ENCODE results near the gene MAL.

MAL gene

DNA sequence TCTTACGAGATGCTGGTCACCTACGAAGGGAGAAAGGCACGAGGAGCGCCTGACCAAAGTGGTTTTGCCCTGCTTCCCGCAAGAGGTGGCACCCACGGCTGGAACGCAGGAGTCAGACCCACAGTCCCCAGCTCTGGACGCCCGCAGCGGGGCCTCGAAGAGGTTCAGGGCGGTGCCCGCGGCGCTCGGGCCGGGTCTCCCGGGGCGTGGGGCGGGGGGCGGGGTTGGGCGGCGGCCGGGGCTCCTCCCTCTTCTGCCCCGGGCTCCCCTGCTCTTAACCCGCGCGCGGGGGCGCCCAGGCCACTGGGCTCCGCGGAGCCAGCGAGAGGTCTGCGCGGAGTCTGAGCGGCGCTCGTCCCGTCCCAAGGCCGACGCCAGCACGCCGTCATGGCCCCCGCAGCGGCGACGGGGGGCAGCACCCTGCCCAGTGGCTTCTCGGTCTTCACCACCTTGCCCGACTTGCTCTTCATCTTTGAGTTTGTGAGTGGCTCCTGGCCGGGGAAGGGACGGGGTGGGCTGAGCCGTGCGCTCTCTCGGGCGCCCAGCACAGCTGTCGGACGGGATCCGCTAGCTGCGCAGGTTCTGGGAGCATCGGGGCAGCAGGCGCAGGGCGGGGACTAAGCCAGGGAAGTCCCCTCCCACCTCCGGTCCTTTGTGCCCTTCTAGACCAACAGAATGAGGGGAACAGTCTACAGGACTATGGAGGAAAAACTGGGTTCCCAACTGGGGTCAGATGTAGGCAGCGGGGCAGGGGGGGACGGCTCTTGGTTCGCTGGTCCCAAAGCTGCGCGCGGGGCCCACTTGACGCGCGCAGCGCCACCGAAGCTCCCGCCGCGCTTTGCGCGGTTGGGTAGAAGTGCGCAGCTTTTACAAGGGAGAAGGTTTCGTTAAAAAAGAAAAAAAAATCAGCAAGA is at the start of gene MAL:
Gene MAL (plus strand): TSS at position 303 of the 914 bp plus-strand sequence. CDS start 85 bp downstream, at position 388.
- peak; percentile 85 for DNase-seq (ENCODE audit: low spot score)

DNA sequence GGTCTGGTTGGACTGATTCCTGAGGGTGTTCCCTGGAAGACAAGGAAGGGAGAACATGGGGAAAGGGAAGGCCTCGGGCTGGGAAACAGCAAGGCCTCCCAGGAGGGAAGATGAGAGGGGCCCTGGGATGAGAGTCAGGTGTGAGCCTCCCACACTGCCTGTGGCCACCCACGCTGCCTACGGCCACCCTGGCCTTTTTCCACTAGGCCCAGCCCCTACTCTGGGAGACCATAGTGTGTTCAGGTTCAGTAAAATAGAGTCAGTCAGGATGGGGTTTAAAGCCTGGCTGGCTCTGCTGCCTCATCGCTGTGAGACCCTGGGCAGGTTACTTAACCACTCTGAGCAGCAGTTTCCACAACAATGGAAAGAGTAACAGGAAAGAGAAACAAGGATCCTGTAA is 47.7 kb upstream of the MAL start:
- no peak for DNase-seq (ENCODE audit: low spot score)

DNA sequence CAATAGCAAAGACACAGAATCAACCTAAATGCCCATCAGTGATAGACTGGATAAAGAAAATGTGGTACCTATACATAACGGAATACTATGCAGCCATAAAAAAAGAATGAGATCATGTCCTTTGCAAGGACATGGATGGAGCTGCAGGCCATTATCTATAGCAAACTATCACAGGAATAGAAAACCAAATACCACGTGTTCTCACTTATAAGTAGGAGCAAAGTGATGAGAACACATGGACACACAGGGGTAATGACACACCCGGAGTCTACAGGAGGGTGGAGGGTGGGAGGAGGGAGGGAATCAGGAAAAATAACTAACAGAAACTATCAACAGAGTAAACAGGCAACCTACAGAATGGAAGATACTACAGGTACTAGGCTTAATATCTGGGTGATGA is 46.6 kb upstream of the MAL start:
- DNase-seq (ENCODE audit: low spot score): no peak

DNA sequence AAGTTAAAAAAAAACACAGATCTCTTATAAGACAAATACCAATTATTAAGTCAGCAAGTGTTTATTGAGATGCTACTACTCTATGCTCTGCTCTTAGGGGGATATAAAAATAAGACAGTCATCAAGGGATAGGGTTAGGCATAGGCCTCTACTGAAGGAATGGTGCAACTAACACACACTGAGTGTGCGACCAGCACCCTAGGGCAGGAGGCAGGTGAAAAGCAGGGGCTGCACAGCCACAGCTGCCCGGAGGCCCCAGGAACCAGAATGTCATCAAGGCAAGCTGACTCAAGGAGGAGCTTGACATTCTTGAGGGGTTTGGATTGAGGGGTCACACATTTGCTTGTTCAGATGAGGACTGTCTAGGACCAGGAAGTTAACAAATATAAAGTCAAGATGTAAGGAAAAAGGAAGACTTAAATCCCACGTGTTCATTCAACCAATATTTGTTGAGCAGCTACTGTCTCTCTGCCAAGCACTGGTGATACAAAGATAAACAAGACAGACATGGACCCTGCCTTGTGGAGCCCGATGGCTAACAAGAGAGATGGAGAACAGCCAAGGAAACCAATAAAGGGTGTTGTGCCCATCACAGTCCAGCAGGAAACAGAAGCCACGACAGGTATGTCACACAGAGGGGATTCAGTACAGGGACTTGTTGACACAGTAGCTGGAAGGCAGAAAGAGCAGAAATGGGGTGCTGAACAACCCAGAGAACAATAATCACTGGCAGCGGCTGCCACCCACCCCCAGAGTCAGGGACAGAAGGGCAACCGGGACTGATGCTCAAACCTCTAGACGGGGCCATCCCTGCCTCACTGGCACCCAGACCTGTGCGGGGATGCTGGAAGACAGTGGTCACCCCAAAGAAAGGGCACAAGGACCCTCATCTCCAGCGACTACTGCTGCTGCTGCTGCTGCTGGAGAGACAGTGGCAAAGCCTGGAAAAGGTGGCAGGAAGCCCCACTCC is 45.8 kb upstream of the MAL start:
- DNase-seq (ENCODE audit: low spot score): no peak

DNA sequence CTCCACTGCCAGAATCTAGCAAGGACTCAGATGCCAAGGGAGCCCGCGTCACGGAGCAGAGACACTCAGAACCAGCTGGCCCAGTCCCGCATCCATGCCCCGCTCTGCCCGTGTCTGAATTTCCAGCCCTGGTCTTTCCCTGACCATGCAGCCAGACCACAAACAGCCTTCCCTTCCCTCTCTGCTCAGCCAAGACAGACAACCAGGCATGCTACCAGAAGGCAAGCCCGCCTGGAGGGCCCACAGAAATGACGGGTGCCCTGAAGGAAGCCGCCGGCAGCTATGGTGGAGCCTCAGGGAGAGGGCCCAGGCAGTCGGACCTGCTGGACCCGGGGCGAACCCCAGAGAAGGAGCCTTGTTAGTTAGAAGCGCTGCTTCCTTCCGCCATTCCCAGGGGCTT is 45.1 kb upstream of the MAL start:
- DNase-seq (ENCODE audit: low spot score): no peak

DNA sequence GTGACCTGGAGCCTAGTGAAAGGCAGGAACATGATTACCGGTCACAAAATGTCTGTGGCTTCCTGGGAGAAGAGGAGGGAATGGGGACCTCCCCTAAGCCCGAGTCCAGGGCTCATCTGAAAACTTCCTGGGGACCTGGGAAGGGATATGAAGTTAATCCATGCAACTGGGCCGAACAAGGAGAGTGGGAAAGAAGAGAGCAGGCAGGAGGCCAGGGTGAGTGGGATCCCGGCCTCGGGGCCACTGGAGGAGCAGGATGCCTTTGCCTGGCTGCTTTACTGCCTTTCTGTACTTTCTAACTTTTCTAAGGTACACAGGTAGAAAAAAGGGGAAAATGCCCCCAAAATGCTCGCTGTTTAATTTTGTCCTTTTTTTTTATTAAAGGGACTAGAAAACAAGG is 43.4 kb upstream of the MAL start:
- no peak for DNase-seq (ENCODE audit: low spot score)

DNA sequence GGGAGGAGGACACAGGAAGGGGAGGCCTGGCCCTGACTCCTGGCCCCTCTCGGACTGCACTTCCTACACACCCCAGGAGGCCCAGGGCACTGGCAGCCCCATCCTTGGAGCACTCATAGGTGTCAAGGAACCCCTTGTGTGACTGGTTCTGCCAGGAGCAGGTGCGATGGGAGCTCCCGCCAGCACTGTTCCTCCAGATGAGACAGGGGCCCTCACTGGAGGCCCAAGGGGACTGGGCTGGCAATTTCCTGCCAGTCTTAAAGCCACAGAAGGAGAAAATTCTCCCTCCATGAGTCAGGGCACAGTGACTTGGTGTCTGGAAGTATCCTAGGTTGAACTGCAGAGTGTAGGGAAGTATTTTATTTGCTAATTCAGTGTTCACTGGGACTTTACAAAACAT is 42.8 kb upstream of the MAL start:
- DNase-seq (ENCODE audit: low spot score): no peak

DNA sequence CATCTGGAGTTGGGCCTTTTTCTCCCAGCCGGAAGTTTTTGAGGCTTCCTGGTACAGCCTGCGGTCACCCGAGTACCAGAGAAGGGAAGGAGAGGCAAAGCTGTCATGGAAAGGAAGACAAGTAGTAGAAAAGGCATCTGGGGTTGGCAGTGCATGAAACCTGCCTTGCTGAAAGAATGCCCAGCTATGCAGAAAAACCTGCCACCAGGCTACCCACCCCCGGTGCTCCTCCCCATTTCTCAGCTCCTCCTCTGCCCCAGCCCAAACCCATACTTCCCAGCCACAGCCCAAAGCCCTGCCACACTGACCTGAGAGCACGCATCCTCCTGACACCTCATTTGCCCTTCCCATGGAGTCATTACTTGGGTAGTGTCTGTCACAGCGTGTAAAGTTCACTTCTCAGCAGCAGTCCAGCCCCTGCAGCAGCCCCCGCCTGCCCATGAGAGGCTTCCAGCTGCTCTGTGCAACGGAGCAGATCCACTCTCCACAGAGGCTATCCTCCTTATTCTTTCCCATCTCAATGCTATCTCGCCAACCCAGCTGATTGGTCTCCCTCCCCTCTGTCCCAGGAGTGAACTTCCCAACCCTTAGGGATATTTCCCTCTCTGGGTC is 40.4 kb upstream of the MAL start:
- DNase-seq (ENCODE audit: low spot score): no peak

DNA sequence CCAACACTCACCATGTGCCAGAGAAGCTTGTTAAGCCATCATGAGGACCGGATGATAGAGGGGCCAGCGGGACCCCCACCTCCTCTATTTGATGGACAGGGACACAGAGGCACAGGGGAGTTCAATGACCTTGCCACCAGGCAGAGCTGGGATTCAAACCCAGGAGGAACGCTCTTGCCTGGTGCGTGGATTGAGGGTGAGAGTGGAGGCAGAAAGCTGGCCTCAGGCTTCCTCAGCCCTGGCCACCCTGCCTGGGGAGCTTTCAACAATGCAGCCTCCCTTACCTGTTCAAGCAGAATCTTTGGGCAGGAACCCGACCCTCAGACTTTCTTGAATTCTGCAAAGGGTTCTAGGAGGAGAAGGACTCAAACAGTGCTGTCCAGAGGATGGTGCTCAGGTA is 39.9 kb upstream of the MAL start:
- no peak for DNase-seq (ENCODE audit: low spot score)

DNA sequence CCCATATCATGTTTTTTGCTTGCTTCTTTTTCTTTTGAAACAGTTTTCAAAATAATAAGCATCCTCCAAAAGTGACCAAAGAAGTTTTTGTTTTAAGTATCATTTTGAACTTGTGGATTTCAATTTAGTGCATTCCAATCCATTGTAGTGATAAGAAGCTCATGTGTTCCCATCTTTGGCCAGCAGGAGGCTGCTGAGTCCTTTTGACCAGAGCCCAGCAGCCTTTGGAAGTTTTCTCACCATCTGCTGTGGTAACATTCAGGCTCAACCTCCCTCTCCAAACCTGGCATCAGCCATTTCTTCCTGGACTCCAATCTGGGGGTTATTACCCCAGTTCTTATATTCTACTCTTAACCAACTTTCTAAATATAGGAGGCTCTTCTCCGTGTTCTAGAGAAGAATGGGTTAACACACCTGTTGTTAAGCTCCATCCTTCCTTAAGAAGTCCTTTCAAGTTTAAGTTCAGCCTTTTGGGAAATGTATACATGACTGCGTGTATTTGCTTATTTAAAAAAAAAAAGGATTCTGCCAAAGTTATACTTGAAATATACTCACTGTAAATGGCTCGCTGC is 39.0 kb upstream of the MAL start:
- peak; percentile 72 for DNase-seq (ENCODE audit: low spot score)

DNA sequence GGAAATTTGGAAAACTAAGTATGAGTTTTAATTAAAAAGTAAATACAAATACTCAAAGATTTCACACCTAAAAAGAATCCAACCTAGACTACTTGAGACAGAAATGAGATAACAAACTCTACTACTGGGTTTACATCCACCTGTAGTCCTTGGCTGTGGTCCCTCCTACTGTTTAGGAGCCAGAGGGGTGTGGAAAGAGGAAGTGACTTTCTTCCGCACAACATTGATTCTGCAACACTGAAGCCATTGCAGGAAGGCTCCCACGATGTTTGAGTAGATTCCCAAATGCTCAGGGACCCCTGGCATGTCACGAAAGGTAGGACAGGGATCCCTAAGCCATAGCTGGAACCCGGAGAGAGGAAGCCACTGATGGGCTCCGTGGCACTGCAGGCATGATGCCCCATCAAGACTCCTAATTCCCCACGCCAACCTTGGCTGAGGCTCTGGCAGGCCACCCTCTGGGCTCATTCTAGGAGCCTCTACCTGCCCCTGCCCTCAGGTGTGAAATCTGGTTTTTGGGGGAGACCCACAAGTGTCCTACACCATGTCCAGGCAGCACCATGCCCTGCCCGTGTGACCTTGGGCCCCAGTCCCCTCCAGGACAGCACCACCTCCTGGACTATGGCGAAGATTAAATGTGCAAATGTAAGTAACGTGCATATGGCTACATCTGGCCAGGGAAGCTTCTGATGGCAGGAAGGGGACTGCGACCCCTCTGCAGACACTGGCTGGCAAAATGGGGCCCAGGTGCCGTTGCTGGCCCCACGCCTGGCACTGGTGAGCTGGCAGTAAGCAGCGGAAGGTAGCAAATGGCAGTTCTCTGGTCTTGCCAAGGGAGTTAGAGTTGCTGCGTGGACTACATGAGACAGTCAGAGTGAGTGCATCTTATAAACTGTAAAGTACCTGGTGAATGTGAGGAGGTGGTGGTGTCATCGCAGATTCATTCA is 38.2 kb upstream of the MAL start:
- DNase-seq (ENCODE audit: low spot score): no peak

DNA sequence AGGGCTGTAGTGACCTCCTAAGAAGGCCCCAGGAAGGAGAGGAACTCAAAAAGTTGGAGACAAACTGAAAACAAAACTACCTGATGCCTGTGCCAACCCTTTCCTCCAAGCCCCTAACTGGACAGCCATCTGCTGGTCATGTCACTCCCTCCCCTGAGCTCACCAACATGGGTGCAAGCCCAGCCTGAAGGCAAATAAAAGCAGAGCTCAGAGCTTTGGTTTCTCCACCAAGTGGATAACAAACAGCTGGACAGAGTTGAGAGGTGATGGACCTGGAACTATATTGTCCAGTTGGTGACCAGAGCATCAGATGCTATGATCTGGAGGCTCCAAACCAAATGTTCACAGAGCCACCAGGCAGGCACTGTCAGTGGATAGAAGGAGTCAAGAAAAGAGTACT is 34.6 kb upstream of the MAL start:
- no peak for DNase-seq (ENCODE audit: low spot score)

DNA sequence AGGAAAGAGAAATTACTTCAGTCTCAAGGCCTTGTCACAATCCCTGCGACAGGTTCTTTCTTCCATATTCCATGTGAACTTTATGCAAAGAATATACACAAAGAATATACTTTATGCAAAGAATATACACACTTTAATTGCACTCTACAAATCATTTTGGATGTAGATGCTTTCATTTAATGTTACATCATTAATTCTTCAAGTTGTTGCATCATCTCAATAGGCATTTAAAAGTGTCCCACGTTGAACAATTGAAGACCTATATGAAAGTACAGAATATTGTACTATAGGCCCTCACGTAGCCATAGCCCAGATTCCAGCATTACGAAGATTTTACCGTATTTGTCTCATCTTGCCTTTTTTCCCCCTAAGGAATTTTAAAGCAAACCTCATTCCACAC is 33.1 kb upstream of the MAL start:
- DNase-seq (ENCODE audit: low spot score): no peak

DNA sequence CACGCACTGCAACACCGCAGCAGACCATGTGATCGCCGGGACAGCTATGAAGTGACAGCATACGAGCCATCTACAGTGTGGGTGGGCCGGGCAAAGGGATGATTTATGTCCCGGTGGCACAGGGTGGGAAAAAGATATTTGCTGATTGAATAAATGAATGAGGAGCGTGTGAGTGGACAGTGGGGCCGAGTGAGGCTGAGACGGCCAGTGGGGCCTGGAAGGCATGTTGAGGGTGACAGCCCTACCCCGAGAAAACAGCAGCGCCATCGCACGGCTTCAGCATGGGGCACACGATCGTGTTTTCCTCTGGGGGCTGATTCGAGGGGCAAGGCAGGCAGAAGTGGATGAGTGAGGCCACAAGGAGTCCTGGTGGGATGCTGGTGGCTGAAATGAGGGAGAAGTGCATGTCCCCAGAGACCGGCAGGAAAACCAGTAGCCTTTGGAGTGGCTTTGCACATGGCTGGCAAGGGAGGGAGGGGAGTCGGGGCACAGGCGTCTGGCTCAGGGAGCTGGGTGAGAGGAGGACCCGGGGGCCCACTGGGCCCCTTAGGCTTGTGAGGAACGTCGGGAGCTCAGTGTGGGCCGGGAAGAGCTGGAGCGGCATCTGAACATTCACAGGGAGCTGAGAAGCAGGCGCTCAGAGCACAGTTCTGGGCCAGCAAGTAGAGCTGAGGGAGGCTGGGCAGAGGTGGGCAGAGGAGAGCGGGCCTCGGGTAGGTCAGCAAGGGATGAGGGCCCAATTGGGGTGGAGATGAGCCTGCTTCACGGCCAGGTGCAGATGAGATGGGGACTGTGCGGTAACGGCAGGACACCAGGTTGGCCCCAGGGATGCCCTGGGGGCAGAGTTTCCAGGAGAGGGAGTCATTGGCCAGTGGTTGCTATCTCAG is 32.1 kb upstream of the MAL start:
- DNase-seq (ENCODE audit: low spot score): no peak

DNA sequence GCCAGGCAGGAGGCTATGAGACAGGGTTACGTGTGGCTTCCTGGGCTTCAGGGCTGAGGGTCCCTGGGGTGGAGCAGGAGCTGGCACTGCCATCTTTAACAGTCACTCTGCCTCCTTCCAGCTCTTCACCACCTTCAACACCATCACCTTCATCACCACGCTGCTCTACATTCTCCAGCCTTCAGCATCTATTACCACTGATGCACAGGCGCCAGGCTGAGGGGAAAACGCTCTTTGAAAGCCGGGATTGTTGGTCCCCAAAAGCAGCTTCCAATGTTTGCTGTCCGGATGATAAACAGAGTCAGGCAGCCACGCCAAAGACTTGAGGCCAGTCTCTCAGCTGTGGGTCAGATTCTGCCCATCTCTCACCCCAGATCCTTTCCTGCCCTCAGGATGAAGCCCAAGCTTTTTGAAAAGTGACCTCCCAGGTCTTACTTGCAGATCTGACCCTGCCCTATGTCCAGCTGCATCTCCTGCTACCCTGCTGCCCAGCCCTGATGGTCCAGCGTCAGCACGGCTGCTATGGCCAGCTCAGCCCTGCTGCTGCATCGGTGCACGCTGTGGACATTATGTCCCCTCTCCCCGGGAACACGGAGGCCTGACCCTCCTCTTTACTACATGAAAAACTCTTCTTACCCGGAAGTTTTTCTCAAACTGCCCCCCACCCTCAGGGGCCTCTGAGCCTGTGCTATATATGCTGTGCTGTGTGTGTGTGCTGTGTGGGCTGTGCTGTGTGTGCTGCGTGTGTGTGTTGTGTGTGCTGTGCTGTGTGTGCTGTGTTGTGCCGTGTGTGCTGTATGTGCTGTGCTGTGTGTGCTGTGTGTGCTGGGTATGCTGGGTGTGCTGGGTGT is 31.2 kb upstream of the MAL start:
- DNase-seq (ENCODE audit: low spot score): no peak

DNA sequence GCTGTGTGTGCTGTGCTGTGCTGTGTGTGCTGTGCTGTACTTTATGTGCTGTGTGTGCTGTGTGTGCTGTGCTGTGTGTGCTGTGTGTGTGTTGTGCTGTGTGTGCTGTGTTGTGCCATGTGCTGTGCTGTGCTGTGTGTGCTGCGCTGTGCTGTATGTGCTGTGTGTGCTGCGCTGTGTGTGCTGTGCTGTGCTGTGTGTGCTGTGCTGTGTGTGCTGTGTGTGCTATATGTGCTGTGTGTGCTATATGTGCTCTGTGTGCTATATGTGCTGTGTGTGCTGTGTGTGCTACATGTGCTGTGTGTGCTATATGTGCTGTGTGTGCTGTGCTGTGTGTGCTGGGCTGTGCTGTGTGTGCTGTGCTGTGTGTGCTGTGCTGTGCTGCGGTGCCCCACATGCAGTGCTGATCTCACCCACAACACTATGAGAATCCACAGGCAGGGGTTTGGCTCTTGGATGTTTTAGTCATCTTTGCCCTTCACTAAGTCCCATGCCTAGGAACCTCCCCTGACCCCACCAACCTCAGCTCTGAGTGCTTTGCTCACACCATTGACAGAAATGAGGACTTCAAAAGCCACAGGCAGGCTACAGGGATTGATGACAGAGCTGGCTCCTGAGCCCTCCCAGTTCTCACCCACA is 30.5 kb upstream of the MAL start:
- no peak for DNase-seq (ENCODE audit: low spot score)

DNA sequence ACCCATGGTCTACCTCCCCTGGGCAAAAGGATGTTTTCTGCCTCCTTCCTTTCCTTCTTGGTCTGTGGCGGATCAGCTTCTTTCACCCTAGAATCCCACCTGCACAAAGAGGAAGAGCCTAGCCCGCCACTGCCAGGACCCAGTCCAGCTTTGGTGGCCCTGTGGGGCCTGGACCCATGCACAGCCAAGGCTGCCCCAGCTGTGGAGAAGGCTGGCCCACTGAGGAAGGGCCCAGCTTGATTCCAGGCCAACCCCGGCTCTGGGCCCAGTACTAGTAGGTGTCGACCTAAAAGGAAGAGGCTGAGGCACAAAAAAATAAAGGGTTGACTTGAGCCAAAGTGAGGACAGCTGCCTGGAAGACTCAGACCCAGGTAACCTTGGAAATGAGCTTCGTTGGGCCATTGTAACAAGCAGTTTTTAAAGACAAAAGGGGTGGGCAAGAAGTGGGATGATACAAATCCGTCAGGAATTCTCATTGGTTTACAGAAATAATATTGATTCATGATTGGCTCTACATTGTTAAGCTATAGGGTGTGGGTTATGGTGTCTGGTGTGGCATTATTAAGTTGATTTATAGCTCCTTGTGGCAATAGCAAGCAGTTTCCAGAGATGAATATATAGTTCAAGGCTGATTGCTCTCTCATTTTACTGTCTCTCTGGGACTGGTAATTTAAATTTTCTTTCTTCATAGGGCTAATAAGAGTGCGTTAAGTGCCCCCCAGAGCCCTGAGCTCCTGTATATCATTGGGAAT is 29.8 kb upstream of the MAL start:
- DNase-seq (ENCODE audit: low spot score): no peak

All from globus pallidus (tissue), 1 donor.